Ishikawa (cell line): ENCODE results near the gene MACROD2.

Source experiments
- CEBPB ChIP-seq: IDR thresholded peaks from 2 replicates; pipeline ENCODE4 v1.6.1; 2012
- CREB1 ChIP-seq: IDR thresholded peaks from 2 replicates; pipeline ENCODE4 v1.6.1; 2012; ENCODE audit warnings: low read depth
- EGR1 ChIP-seq: IDR thresholded peaks from 2 replicates; pipeline ENCODE4 v1.6.1; 2012
- EP300 ChIP-seq: IDR thresholded peaks from 2 replicates; pipeline ENCODE4 v1.6.1; 2012; ENCODE audit warnings: borderline replicate concordance
- FOXM1 ChIP-seq: IDR thresholded peaks from 2 replicates; pipeline ENCODE4 v1.6.1; 2012; ENCODE audit warnings: low read depth, borderline replicate concordance
- MAX ChIP-seq: IDR thresholded peaks from 2 replicates; pipeline ENCODE4 v1.6.1; 2012
- NFIC ChIP-seq: IDR thresholded peaks from 2 replicates; pipeline ENCODE4 v1.6.1; 2012
- RAD21 ChIP-seq: IDR thresholded peaks from 2 replicates; pipeline ENCODE4 v1.6.1; 2012; ENCODE audit warnings: low read depth
- REST ChIP-seq: IDR thresholded peaks from 2 replicates; pipeline ENCODE4 v1.6.1; 2012; ENCODE audit warnings: low read depth, mild to moderate bottlenecking
- TAF1 ChIP-seq: IDR thresholded peaks from 2 replicates; pipeline ENCODE4 v1.6.1; 2012; ENCODE audit warnings: low read depth, mild to moderate bottlenecking
- TCF12 ChIP-seq: IDR thresholded peaks from 2 replicates; pipeline ENCODE4 v1.6.1; 2012; ENCODE audit warnings: low read depth
- TEAD4 ChIP-seq: IDR thresholded peaks from 2 replicates; pipeline ENCODE4 v1.6.1; 2012
- USF1 ChIP-seq: IDR thresholded peaks from 2 replicates; pipeline ENCODE4 v1.6.1; 2012
- YY1 ChIP-seq: IDR thresholded peaks from 2 replicates; pipeline ENCODE4 v1.6.1; 2012; ENCODE audit warnings: low read depth
- ZBTB7A ChIP-seq: IDR thresholded peaks from 2 replicates; pipeline ENCODE4 v1.6.1; 2012; ENCODE audit warnings: low read depth

Gene MACROD2

GRCh38 chr20:15627501-15627903 is 1632.2 kb downstream of the MACROD2 start:
- no peak for TF ChIP-seq CREB1

GRCh38 chr20:15628851-15629353 is 1633.6 kb downstream of the MACROD2 start:
- TF ChIP-seq REST = no peak
- no peak for TF ChIP-seq MAX
- TF ChIP-seq TCF12 = no peak
- no peak for TF ChIP-seq TEAD4
- no peak for TF ChIP-seq YY1
- TF ChIP-seq EGR1 = no peak
- TF ChIP-seq ZBTB7A = no peak
- no peak for TF ChIP-seq CEBPB
- no peak for TF ChIP-seq CREB1
- TF ChIP-seq RAD21 = no peak
- TF ChIP-seq USF1 = no peak
- no peak for TF ChIP-seq NFIC
- TF ChIP-seq EP300 = no peak
- TF ChIP-seq FOXM1 = no peak
- TF ChIP-seq TAF1 = no peak

GRCh38 chr20:15630360-15630759 is 1635.0 kb downstream of the MACROD2 start:
- TF ChIP-seq NFIC (no peak), CEBPB (no peak), EP300 (no peak), CREB1 (no peak), TCF12 (no peak), YY1 (no peak), MAX (no peak)

- TF ChIP-seq TAF1 (no peak), EGR1 (no peak), YY1 (no peak), ZBTB7A (no peak), USF1 (no peak), NFIC (no peak), CEBPB (no peak), TEAD4 (no peak)
Measured at GRCh38 chr20:15632680-15633079, 1637.4 kb downstream of the MACROD2 start.

GRCh38 chr20:15634102-15634501 is 1638.8 kb downstream of the MACROD2 start:
- TF ChIP-seq TCF12 = no peak

GRCh38 chr20:15637546-15637945 is 1642.2 kb downstream of the MACROD2 start:
- TF ChIP-seq EGR1 = no peak
- TF ChIP-seq NFIC = no peak
- TF ChIP-seq TEAD4 = no peak
- TF ChIP-seq FOXM1 = no peak
- TF ChIP-seq EP300 = no peak
- no peak for TF ChIP-seq YY1
- no peak for TF ChIP-seq TAF1
- TF ChIP-seq CEBPB = no peak
- no peak for TF ChIP-seq MAX

GRCh38 chr20:15637950-15638754 is 1642.8 kb downstream of the MACROD2 start:
- no peak for TF ChIP-seq USF1
- no peak for TF ChIP-seq YY1
- no peak for TF ChIP-seq TCF12
- TF ChIP-seq CEBPB = no peak
- no peak for TF ChIP-seq EGR1
- no peak for TF ChIP-seq NFIC
- no peak for TF ChIP-seq TEAD4

GRCh38 chr20:15638816-15639215 is 1643.5 kb downstream of the MACROD2 start:
- TF ChIP-seq USF1 = no peak
